Measurements from ENCODE around the gene SPP2.

The SPP2 gene

GRCh38 chr2:234038076-234038802 is 12.3 kb upstream of the SPP2 start:
- DNase-seq (ENCODE audit: low spot score): no peak

- DNase-seq (ENCODE audit: low spot score): no peak
Measured at GRCh38 chr2:234044157-234044556, 6.3 kb upstream of the SPP2 start.

GRCh38 chr2:234046521-234046920 is 4.0 kb upstream of the SPP2 start:
- no peak for DNase-seq (ENCODE audit: low spot score)

- no peak for DNase-seq (ENCODE audit: low spot score)
Measured at GRCh38 chr2:234047361-234047760, 3.1 kb upstream of the SPP2 start.

GRCh38 chr2:234048049-234048448 is 2.5 kb upstream of the SPP2 start:
- no peak for DNase-seq (ENCODE audit: low spot score)

GRCh38 chr2:234051374-234052070 is 1.0 kb downstream of the SPP2 start:
- DNase-seq (ENCODE audit: low spot score): no peak

- no peak for DNase-seq (ENCODE audit: low spot score)
Measured at GRCh38 chr2:234058881-234059280, 8.4 kb downstream of the SPP2 start.

GRCh38 chr2:234060236-234060635 is 9.7 kb downstream of the SPP2 start:
- no peak for DNase-seq (ENCODE audit: low spot score)

- DNase-seq (ENCODE audit: low spot score): no peak
Measured at GRCh38 chr2:234061624-234062257, 11.2 kb downstream of the SPP2 start.

- no peak for DNase-seq (ENCODE audit: low spot score)
Measured at GRCh38 chr2:234066587-234066986, 16.1 kb downstream of the SPP2 start.

GRCh38 chr2:234071664-234072063 is 21.2 kb downstream of the SPP2 start:
- no peak for DNase-seq (ENCODE audit: low spot score)

- DNase-seq (ENCODE audit: low spot score): no peak
Measured at GRCh38 chr2:234072454-234072853, 22.0 kb downstream of the SPP2 start.

- no peak for DNase-seq (ENCODE audit: low spot score)
Measured at GRCh38 chr2:234074751-234075517, 24.4 kb downstream of the SPP2 start.

GRCh38 chr2:234075518-234075915 is 25.0 kb downstream of the SPP2 start:
- no peak for DNase-seq (ENCODE audit: low spot score)

GRCh38 chr2:234075947-234076346 is 25.4 kb downstream of the SPP2 start:
- no peak for DNase-seq (ENCODE audit: low spot score)

GRCh38 chr2:234076451-234076850 is 25.9 kb downstream of the SPP2 start:
- DNase-seq (ENCODE audit: low spot score): no peak

GRCh38 chr2:234078129-234078528 is 27.6 kb downstream of the SPP2 start:
- DNase-seq (ENCODE audit: low spot score): no peak

GRCh38 chr2:234081970-234082822 is 31.7 kb downstream of the SPP2 start:
- no peak for DNase-seq (ENCODE audit: low spot score)

- DNase-seq (ENCODE audit: low spot score): no peak
Measured at GRCh38 chr2:234083572-234084348, 33.3 kb downstream of the SPP2 start.

- no peak for DNase-seq (ENCODE audit: low spot score)
Measured at GRCh38 chr2:234091432-234091879, 41.0 kb downstream of the SPP2 start.

GRCh38 chr2:234091883-234092282 is 41.4 kb downstream of the SPP2 start:
- DNase-seq (ENCODE audit: low spot score): no peak
